H1 (cell line): Measurements from ENCODE around the gene CDC42EP4.

Experiments used
- BCL11A ChIP-seq, 2 experiments: IDR thresholded peaks; one replicate each; pipeline ENCODE4 v1.6.1; 2011; ENCODE audit warnings: low read depth in 2 of 2, low read length in 2 of 2, mild to moderate bottlenecking in 2 of 2
- BRCA1 ChIP-seq: IDR thresholded peaks from 2 replicates; pipeline ENCODE4 v1.6.1; 2012; ENCODE audit warnings: low read depth, low read length, improper control_type of control experiment
- CREB1 ChIP-seq: IDR thresholded peaks from 2 replicates; pipeline ENCODE4 v1.6.1; 2012; ENCODE audit warnings: inconsistent platforms
- CTCF ChIP-seq, 3 experiments: IDR thresholded peaks; 1 replicate in 2 of 3; 2 replicates in 1 of 3; pipeline versions ENCODE4 v1.5.1 to v1.6.1; 2011; ENCODE audit warnings: low read length in 3 of 3, mild to moderate bottlenecking in 3 of 3, inconsistent platforms in 2 of 3, low read depth in 1 of 3, moderate library complexity in 1 of 3; ENCODE audit not compliant: insufficient read depth in 1 of 3; ENCODE audit errors: control extremely low read depth in 1 of 3
- HDAC6 ChIP-seq: IDR thresholded peaks from one replicate; pipeline ENCODE4 v1.7.1; 2012; ENCODE audit warnings: low read depth, mild to moderate bottlenecking, inconsistent platforms, low read length, moderate library complexity
- MAFK ChIP-seq: IDR thresholded peaks from 2 replicates; pipeline ENCODE4 v1.6.1; 2012; ENCODE audit warnings: low read depth, mild to moderate bottlenecking, improper control_type of control experiment, low read length

- TF ChIP-seq MAFK (no peak), CTCF (IDR thresholded peaks at IDR 0.05; ENCODE audit: control extremely low read depth in 1 of 3, insufficient read depth in 1 of 3, low read depth in 1 of 3, low read length in 3 of 3) (no peak), CREB1 (no peak), HDAC6 (no peak), BRCA1 (no peak), BCL11A (IDR thresholded peaks at IDR 0.05; ENCODE audit: low read depth in 2 of 2, low read length in 2 of 2) (no peak)
These were observed 35.5 kb upstream of the CDC42EP4 start for GRCh38 chr17:73347351-73347750.
